Endothelial cell (in vitro differentiated cells): ENCODE measurements around the gene BRI3. TPM values are rescaled to one million over a fixed set of nuclear protein-coding genes. Genes with fewer than 3 reads are reported as not detected.

Source experiments
- DNase-seq: peaks from one replicate; pipeline ENCODE4 v3.0.0; 2021; ENCODE audit warnings: low spot score
- H3K27ac Mint-ChIP-seq: one replicate; pipeline ENCODE4 v1.8.0; 2021; ENCODE audit warnings: mixed read lengths, inconsistent platforms; ENCODE audit not compliant: unreplicated experiment
- H3K27me3 Mint-ChIP-seq: one replicate; pipeline ENCODE4 v1.8.0; 2021; ENCODE audit warnings: mild to moderate bottlenecking, moderate library complexity, mixed read lengths, inconsistent platforms; ENCODE audit not compliant: unreplicated experiment
- H3K36me3 Mint-ChIP-seq: one replicate; pipeline ENCODE4 v1.8.0; 2021; ENCODE audit warnings: mild to moderate bottlenecking, low read depth, mixed read lengths, inconsistent platforms; ENCODE audit not compliant: unreplicated experiment
- H3K4me1 Mint-ChIP-seq: one replicate; pipeline ENCODE4 v1.8.0; 2021; ENCODE audit warnings: mild to moderate bottlenecking, mixed read lengths, inconsistent platforms; ENCODE audit not compliant: unreplicated experiment
- H3K4me3 Mint-ChIP-seq: one replicate; pipeline ENCODE4 v1.8.0; 2021; ENCODE audit warnings: mild to moderate bottlenecking, mixed read lengths, inconsistent platforms; ENCODE audit not compliant: unreplicated experiment
- H3K9me3 Mint-ChIP-seq: one replicate; pipeline ENCODE4 v1.8.0; 2021; ENCODE audit warnings: mixed read lengths, inconsistent platforms; ENCODE audit not compliant: unreplicated experiment
- CTCF ChIP-seq: fragments of 200-600 bp; sonication (generic); IDR thresholded peaks from one replicate; pipeline ENCODE4 v1.5.0; 2021; ENCODE audit warnings: antibody characterized with exemption; ENCODE audit not compliant: unreplicated experiment
- total RNA-seq: library from RNA; stranded (reverse); fragmentation: NEBNext Ultra II Directional; extraction: Animal tissue kit (Norgen Biotek cat#: 25700); gene quantifications from one replicate; pipeline ENCODE4 v1.2.1, GENCODE V29; 2021; ENCODE audit not compliant: unreplicated experiment

Gene BRI3
- total RNA-seq, 1 donor from 2014 or later: 300 TPM

GRCh38 chr7:98305951-98306535 lies 24.6 kb downstream of the BRI3 start:
- DNase-seq: no peak
- Mint-ChIP-seq H3K36me3 (peaks cover 27% of the 10 kb centered on the region), H3K4me3 (peak overlapping the region; percentile 4), H3K4me1 (no peaks in the 10 kb centered on the region), H3K9me3 (no peaks in the 10 kb centered on the region), H3K27ac (no peak overlapping the region), H3K27me3 (peaks cover 3% of the 10 kb centered on the region)
- TF ChIP-seq CTCF: no peak

GRCh38 chr7:98307971-98308466 lies 26.5 kb downstream of the BRI3 start:
- H3K4me3 Mint-ChIP-seq: no peak overlapping the region
- no peak for TF ChIP-seq CTCF

DNA sequence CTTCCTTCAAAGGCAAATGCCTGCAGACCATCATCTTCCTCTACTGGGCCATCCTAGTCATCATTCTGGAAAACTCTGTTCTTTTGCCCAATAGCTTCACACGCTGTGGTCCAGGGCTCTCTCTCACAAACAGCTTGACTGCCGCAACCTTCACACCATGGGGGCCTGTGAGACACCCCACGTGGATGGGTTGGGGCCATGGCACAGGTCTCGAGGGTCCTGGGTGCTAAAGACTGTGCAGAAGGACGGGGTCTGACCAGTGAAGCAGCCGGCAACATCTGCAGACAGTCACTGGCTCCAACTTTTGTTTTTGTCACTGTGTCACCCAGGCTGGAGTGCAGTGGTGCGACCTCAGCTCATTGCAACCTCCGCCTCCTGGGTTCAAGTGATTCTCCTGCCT lies 28.1 kb downstream of the BRI3 start:
- peaks cover 2% of the 10 kb centered on the region for H3K4me1 Mint-ChIP-seq
- DNase-seq: no peak
- H3K4me3 Mint-ChIP-seq: no peak overlapping the region
- peaks cover 1% of the 10 kb centered on the region for H3K27me3 Mint-ChIP-seq
- no peak for TF ChIP-seq CTCF
- no peak overlapping the region for H3K27ac Mint-ChIP-seq
- H3K9me3 Mint-ChIP-seq: no peaks in the 10 kb centered on the region
- H3K36me3 Mint-ChIP-seq: peaks cover 29% of the 10 kb centered on the region

More at GRCh38 chr7:98307971-98308466, 26.5 kb downstream of the BRI3 start:
- H3K9me3 Mint-ChIP-seq: no peaks in the 10 kb centered on the region
- H3K27me3 Mint-ChIP-seq: peaks cover 1% of the 10 kb centered on the region
- H3K4me1 Mint-ChIP-seq: no peaks in the 10 kb centered on the region
- peaks cover 28% of the 10 kb centered on the region for H3K36me3 Mint-ChIP-seq
- no peak for DNase-seq
- H3K27ac Mint-ChIP-seq: no peak overlapping the region

DNA sequence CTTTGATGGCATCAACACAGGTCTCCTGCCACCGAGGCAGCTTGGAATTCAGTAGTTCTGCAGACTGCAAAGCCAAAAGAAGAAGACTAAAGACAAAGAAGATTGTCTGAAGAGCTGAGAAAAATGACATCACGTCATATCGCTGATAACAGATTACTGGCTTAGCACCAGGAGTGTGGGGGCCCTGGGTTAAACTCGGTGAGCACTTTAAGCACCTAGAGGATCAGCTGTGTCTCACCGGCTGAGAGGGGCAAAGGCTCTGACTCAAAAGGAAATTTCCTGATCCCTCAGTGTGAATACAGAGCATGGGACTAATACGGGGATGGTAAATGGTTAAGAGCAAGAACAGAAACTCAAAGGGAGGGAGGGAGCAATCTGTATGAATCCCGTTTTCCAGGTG lies 30.7 kb downstream of the BRI3 start:
- Mint-ChIP-seq H3K4me1 (peaks cover 2% of the 10 kb centered on the region), H3K9me3 (peaks cover 1% of the 10 kb centered on the region), H3K36me3 (peaks cover 39% of the 10 kb centered on the region), H3K4me3 (no peak overlapping the region), H3K27me3 (no peaks in the 10 kb centered on the region), H3K27ac (no peak overlapping the region)
- TF ChIP-seq CTCF: no peak
- DNase-seq: no peak

GRCh38 chr7:98314469-98314868 lies 33.0 kb downstream of the BRI3 start:
- Mint-ChIP-seq H3K4me3 (peak overlapping the region; percentile 49), H3K4me1 (peaks cover 15% of the 10 kb centered on the region), H3K9me3 (peaks cover 5% of the 10 kb centered on the region), H3K27me3 (peaks cover 5% of the 10 kb centered on the region), H3K36me3 (peaks cover 42% of the 10 kb centered on the region), H3K27ac (peak overlapping the region; percentile 58)
- no peak for DNase-seq
- no peak for TF ChIP-seq CTCF
